ENCODE data around the gene CFAP53.

The CFAP53 gene

DNA sequence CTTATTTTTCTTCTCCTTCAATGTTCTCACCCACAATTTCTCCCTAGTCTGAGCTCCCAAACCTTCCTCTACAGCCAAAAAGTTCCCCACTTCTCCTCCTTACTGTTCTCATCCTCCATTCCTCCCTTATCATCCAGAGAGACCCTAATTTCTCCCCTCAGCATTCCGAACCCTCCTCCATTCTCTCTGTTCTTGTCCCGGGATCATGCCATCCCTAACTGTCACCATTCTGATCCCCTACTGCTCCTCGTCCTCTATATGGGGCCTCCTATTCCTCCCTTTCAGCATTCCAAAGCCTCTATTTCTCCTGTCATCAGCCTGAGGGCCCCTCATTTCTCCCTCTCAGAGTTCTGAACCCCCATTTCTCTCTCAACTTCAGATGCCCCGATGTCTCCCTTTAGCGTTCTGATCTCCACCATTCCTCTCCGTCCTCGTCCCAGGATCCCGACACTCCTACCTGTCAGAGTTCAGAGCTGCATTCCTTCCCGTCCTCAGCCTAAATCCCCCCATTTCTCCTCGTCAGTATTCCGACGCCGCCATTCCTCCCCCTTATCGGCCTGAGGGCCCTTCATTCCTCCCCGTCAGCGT is 14.5 kb upstream of the CFAP53 start:
- in situ Hi-C loops (cut with MboI; ENCODE audit: low sequenced_read_pairs, unreplicated experiment) = loop anchor here (10.0 kb wide), 1 partner anchor 74 kb away; no protein-coding TSS in a partner anchor
- TF ChIP-seq, protein P1, sequence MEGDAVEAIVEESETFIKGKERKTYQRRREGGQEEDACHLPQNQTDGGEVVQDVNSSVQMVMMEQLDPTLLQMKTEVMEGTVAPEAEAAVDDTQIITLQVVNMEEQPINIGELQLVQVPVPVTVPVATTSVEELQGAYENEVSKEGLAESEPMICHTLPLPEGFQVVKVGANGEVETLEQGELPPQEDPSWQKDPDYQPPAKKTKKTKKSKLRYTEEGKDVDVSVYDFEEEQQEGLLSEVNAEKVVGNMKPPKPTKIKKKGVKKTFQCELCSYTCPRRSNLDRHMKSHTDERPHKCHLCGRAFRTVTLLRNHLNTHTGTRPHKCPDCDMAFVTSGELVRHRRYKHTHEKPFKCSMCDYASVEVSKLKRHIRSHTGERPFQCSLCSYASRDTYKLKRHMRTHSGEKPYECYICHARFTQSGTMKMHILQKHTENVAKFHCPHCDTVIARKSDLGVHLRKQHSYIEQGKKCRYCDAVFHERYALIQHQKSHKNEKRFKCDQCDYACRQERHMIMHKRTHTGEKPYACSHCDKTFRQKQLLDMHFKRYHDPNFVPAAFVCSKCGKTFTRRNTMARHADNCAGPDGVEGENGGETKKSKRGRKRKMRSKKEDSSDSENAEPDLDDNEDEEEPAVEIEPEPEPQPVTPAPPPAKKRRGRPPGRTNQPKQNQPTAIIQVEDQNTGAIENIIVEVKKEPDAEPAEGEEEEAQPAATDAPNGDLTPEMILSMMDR (IDR thresholded peaks at IDR 0.05; ENCODE audit: borderline replicate concordance, control extremely low read depth, extremely low read depth, insufficient read depth, missing control alignments) = no peak
- DNase-seq (ENCODE audit: low spot score) = no peak

DNA sequence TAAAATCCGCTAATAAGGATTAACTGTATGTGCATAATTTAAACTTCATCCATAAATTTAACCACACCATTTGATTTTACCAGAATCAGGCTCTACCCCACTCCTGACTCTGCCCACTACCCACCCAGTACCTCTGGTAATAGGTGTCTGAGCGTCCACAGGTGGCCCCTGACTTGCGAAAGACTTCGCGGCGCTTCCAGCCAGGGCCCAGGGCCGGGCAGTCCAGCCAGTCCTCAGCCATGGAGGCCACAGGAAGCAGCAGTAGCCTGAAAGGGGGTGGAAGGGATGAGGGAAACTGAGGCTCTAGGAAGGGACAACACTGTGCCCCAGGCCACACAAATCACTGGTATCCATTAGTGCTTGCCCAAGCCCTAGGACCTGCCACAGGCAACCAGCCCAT is 13.5 kb upstream of the CFAP53 start:
- DNase-seq (ENCODE audit: low spot score) = no peak
- in situ Hi-C loops (cut with MboI; ENCODE audit: low sequenced_read_pairs, unreplicated experiment) = loop anchor here (10.0 kb wide), 1 partner anchor 75 kb away; no protein-coding TSS in a partner anchor
- TF ChIP-seq, protein P1 (IDR thresholded peaks at IDR 0.05; ENCODE audit: borderline replicate concordance, control extremely low read depth, extremely low read depth, insufficient read depth, missing control alignments) = no peak

DNA sequence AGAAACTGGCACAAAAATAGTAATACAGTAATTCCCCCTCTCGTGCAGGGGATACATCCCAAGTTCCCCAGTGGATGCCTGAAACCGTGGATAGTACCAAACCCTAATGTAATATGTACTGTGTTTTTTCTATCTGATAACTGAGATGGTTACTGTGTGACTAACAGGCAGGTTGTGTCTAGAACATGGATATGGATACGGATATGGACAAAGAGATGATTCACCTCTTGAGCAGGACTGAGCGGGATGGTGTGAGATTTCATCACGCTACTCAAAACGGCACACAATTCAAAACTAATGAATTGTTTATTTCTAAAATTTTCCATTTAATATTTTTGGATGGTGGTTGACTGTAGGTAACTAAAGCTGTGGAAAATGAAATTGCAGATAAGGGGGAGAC is 11.6 kb upstream of the CFAP53 start:
- in situ Hi-C loops (cut with MboI; ENCODE audit: low sequenced_read_pairs, unreplicated experiment) = no loop called here
- no peak for DNase-seq (ENCODE audit: low spot score)

DNA sequence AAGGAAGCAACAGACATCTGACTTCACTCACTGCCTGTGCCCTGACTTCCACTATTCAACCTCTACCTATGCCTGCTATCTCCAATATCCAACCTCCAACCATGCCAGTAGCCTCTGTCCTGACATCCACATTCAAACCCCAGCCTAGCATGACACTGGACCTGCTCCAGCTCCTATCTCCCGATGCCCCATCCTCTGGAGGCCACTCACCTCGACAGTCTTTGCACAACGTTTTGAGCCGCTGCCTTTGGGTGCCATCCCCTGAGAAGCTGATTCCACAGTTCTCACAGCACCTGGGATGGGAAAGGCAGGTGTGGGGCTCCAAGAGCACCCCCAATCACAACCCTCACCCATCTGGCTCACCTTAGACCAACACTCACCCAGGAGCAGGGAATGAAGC is 10.2 kb upstream of the CFAP53 start:
- in situ Hi-C loops (cut with MboI; ENCODE audit: low sequenced_read_pairs, unreplicated experiment) = no loop called here
- no peak for DNase-seq (ENCODE audit: low spot score)
- TF ChIP-seq, protein P1 (IDR thresholded peaks at IDR 0.05; ENCODE audit: borderline replicate concordance, control extremely low read depth, extremely low read depth, insufficient read depth, missing control alignments) = no peak

More for the DNA sequence above, 11.6 kb upstream of the CFAP53 start:
- TF ChIP-seq, protein P1 (IDR thresholded peaks at IDR 0.05; ENCODE audit: borderline replicate concordance, control extremely low read depth, extremely low read depth, insufficient read depth, missing control alignments) = no peak

DNA sequence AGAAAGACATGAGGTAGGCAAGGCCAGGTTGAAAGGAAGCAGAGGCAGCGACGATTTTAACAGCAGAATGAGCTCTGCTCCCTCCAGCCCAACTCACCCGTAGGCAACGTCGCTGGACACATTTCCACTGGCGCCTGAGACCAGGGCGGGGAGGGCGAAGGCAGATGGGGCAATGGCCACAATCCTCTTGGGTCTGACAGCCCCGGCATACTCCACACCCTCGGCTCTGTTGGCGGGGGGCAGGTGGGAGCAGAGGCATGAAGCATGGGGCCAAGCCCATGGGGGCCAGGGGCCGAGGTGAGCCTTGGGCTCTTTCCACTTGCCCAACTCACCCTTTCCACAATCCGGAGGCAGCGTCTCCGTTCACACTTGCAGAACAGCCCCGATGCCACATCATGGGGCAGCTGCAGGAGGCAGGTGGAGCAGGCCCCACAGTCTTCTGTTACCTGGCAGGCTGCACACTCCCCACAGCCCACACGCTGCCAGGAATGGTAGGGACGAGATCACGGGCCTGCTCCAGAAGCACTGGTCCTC is 9.3 kb upstream of the CFAP53 start:
- in situ Hi-C loops (cut with MboI; ENCODE audit: low sequenced_read_pairs, unreplicated experiment) = no loop called here
- TF ChIP-seq, protein P1 (IDR thresholded peaks at IDR 0.05; ENCODE audit: borderline replicate concordance, control extremely low read depth, extremely low read depth, insufficient read depth, missing control alignments) = no peak
- no peak for DNase-seq (ENCODE audit: low spot score)

DNA sequence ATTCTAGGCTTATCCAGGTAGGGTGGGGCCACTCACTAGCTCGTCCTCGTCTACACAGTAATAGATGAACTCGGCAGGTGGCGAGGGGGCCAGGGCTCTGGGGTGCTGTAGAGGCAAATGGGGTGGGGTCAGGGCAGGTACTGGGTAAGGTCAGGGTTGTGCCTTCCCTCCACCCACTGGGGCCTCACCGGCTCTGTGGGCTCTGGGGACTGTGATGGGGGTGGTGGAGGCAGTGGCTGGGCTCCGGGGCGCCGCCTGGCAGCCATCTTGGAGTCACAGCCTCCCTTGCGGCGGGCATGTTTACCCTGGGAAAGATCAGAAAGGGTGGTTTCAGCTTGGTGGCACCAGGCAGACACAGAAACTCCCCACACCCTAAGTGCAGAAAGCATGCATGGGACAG is 8.6 kb upstream of the CFAP53 start:
- DNase-seq (ENCODE audit: low spot score) = no peak
- in situ Hi-C loops (cut with MboI; ENCODE audit: low sequenced_read_pairs, unreplicated experiment) = no loop called here
- TF ChIP-seq, protein P1 (IDR thresholded peaks at IDR 0.05; ENCODE audit: borderline replicate concordance, control extremely low read depth, extremely low read depth, insufficient read depth, missing control alignments) = no peak

Measured in GM13976 (cell line).